Neural cell (in vitro differentiated cells): Measurements from ENCODE around the gene ACOD1. TPM values are rescaled to one million over a fixed set of nuclear protein-coding genes. Genes with fewer than 3 reads are reported as not detected.

Experiments used
- H2AFZ ChIP-seq: fragments of 200-600, 300-800 bp; sonication (generic), shearing (Covaris generic); 2 replicates; pipeline ENCODE4 v1.6.0; 2014; ENCODE audit warnings: low read depth, mild to moderate bottlenecking, antibody characterized with exemption, low read length, moderate library complexity
- H3F3A ChIP-seq: fragments of 200-600 bp; shearing (Covaris generic); 2 replicates; pipeline ENCODE4 v1.6.1; 2016; ENCODE audit warnings: mild to moderate bottlenecking, moderate library complexity, mixed read lengths, antibody characterized with exemption, low read length; ENCODE audit not compliant: insufficient read depth, poor library complexity, severe bottlenecking
- H3K27ac ChIP-seq: fragments of 200-600, 300-800 bp; sonication (generic), shearing (Covaris generic); 2 replicates; pipeline ENCODE4 v1.5.1; 2014; ENCODE audit warnings: mild to moderate bottlenecking, low read length, moderate library complexity
- H3K27me3 ChIP-seq: fragments of 300-800, 200-600 bp; sonication (generic), shearing (Covaris generic); 2 replicates; pipeline ENCODE4 v1.6.0; 2014; ENCODE audit warnings: mild to moderate bottlenecking, low read depth, low read length, moderate library complexity; ENCODE audit not compliant: insufficient read depth
- H3K36me3 ChIP-seq: fragments of 300-800, 200-600 bp; sonication (generic), shearing (Covaris generic); 2 replicates; pipeline ENCODE4 v1.5.1; 2014; ENCODE audit warnings: mild to moderate bottlenecking, antibody characterized with exemption, low read length, moderate library complexity; ENCODE audit not compliant: insufficient read depth
- H3K4me2 ChIP-seq: fragments of 300-800, 200-600 bp; sonication (generic), shearing (Covaris generic); 2 replicates; pipeline ENCODE4 v1.6.0; 2014; ENCODE audit warnings: mild to moderate bottlenecking, low read length
- H3K4me3 ChIP-seq: fragments of 300-800, 200-600 bp; sonication (generic), shearing (Covaris generic); 2 replicates; pipeline ENCODE4 v1.5.1; 2014; ENCODE audit warnings: mild to moderate bottlenecking, low read length, moderate library complexity
- H3K79me2 ChIP-seq: fragments of 200-600 bp; shearing (Covaris generic); replicated peaks from 2 replicates; pipeline ENCODE4 v1.6.0; 2014; ENCODE audit warnings: mild to moderate bottlenecking, low read length, moderate library complexity; ENCODE audit not compliant: insufficient read depth
- H3K9ac ChIP-seq: fragments of 300-800, 200-600 bp; sonication (generic), shearing (Covaris generic); 2 replicates; pipeline ENCODE4 v1.6.1; 2016; ENCODE audit warnings: mild to moderate bottlenecking, low read length, mixed read lengths
- H3K9me2 ChIP-seq: fragments of 200-600 bp; shearing (Covaris generic); 2 replicates; pipeline ENCODE4 v1.6.1; 2016; ENCODE audit warnings: mild to moderate bottlenecking, low read length, mixed read lengths; ENCODE audit not compliant: insufficient read depth
- H3K9me3 ChIP-seq: fragments of 200-600, 300-800 bp; sonication (generic), shearing (Covaris generic); 2 replicates; pipeline ENCODE4 v1.6.1; 2016; ENCODE audit warnings: mild to moderate bottlenecking, mixed run types, low read length, moderate library complexity, mixed read lengths
- H4K20me1 ChIP-seq: fragments of 200-600 bp; shearing (Covaris generic); 2 replicates; pipeline ENCODE4 v1.6.1; 2016; ENCODE audit warnings: mild to moderate bottlenecking, mixed run types; ENCODE audit not compliant: insufficient read depth
- EP300 ChIP-seq: fragments of 450-650 bp; conservative IDR thresholded peaks from 2 replicates; pipeline ENCODE4 v1.6.1; 2014; ENCODE audit warnings: antibody characterized with exemption, mild to moderate bottlenecking, moderate library complexity; ENCODE audit not compliant: poor library complexity, severe bottlenecking
- EZH2 ChIP-seq: fragments of 200-600, 300-800 bp; shearing (Covaris generic), sonication (generic); IDR thresholded peaks from 2 replicates; pipeline ENCODE4 v1.6.1; 2014; ENCODE audit warnings: antibody characterized with exemption, low read length, borderline replicate concordance, mild to moderate bottlenecking; ENCODE audit not compliant: insufficient read depth, poor library complexity, severe bottlenecking
- MXI1 ChIP-seq: fragments of 450-650 bp; conservative IDR thresholded peaks from 2 replicates; pipeline ENCODE4 v1.6.1; 2014; ENCODE audit warnings: antibody characterized with exemption, mild to moderate bottlenecking; ENCODE audit not compliant: poor library complexity, severe bottlenecking
- POLR2AphosphoS5 ChIP-seq: IDR thresholded peaks from 2 replicates; pipeline ENCODE4 v1.6.1; 2012
- RAD21 ChIP-seq: fragments of 450-650 bp; conservative IDR thresholded peaks from 2 replicates; pipeline ENCODE4 v1.6.1; 2014; ENCODE audit warnings: antibody characterized with exemption, mild to moderate bottlenecking, moderate library complexity
- SMC3 ChIP-seq: fragments of 450-650 bp; conservative IDR thresholded peaks from 2 replicates; pipeline ENCODE4 v1.6.1; 2014; ENCODE audit warnings: antibody characterized with exemption, mild to moderate bottlenecking, moderate library complexity; ENCODE audit not compliant: poor library complexity
- TAF1 ChIP-seq: IDR thresholded peaks from 2 replicates; pipeline ENCODE4 v1.6.1; 2012; ENCODE audit warnings: low read depth
- polyA plus RNA-seq: library from polyadenylated mRNA; depleted of rRNA; stranded (reverse); fragments of >200 nt; gene quantifications from 2 replicates; pipeline ENCODE4 v1.2.3, GENCODE V29; 2014
- TF ChIP-seq, protein P1 (sequence below): IDR thresholded peaks from 2 replicates; pipeline ENCODE4 v1.6.1; 2012; ENCODE audit warnings: borderline replicate concordance
- TF ChIP-seq, protein P2 (sequence below): fragments of 450-650 bp; IDR thresholded peaks from 2 replicates; pipeline ENCODE4 v1.5.1; 2014; ENCODE audit warnings: antibody characterized with exemption, mild to moderate bottlenecking, moderate library complexity; ENCODE audit not compliant: poor library complexity, severe bottlenecking

The ACOD1 gene
- polyA plus RNA-seq, 1 donor from 2014 or later: not detected

DNA sequence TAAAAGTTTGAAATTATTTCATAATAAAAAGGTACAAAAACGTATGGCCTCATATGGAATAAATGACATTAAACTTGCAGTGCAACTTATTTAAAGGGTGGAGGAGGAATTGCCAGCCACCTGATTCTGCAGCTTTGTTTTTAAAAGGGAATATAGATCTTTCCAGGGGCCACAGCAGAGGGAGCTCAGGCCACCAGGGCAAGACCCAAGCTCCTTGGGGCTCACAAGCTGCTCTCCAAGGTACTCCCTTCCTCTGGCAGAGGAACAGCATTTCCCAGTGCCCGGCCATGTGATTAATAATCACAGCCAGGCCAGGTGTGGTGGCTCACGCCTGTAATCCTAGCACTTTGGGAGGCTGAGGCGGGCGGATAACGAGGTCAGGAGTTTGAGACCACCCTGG is 6.2 kb downstream of the ACOD1 start:
- Histone ChIP-seq H3K4me3 (no peak overlapping the region), H3K27ac (no peak overlapping the region), H3F3A (no peaks in the 10 kb centered on the region), H3K9me3 (no peaks in the 10 kb centered on the region), H3K9me2 (no peaks in the 10 kb centered on the region), H3K27me3 (no peaks in the 10 kb centered on the region), H3K9ac (no peak overlapping the region), H2AFZ (no peak overlapping the region), H3K4me2 (no peak overlapping the region), H4K20me1 (no peaks in the 10 kb centered on the region), H3K36me3 (no peaks in the 10 kb centered on the region), H3K79me2 (no peaks in the 10 kb centered on the region)
- no peak for TF ChIP-seq MXI1
- TF ChIP-seq EZH2: no peak
- TF ChIP-seq RAD21: no peak
- no peak for TF ChIP-seq POLR2AphosphoS5
- TF ChIP-seq EP300: no peak

DNA sequence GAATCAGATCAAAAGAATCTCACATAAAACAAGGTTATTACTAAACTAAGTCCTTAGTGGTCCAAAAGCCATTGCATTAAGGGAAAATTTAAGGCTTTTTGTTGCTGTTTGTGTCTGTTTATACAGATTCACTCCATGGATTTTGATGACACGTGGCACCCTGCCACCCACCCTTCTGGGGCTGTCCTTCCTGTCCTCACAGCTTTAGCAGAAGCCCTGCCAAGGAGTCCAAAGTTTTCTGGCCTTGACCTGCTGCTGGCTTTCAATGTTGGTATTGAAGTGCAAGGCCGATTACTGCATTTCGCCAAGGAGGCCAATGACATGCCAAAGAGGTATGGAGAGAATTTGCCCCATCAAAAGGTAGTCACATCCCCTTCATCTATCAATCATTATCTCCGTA is 6.9 kb downstream of the ACOD1 start:
- Histone ChIP-seq H3K27ac (no peak overlapping the region), H3K36me3 (no peaks in the 10 kb centered on the region), H3K9ac (no peak overlapping the region), H3F3A (no peaks in the 10 kb centered on the region), H3K4me3 (no peak overlapping the region), H3K4me2 (no peak overlapping the region), H3K9me2 (no peaks in the 10 kb centered on the region), H2AFZ (no peak overlapping the region), H4K20me1 (no peaks in the 10 kb centered on the region), H3K27me3 (no peaks in the 10 kb centered on the region), H3K9me3 (peaks cover 5% of the 10 kb centered on the region), H3K79me2 (no peaks in the 10 kb centered on the region)
- no peak for TF ChIP-seq EP300
- no peak for TF ChIP-seq POLR2AphosphoS5
- TF ChIP-seq, protein P1, sequence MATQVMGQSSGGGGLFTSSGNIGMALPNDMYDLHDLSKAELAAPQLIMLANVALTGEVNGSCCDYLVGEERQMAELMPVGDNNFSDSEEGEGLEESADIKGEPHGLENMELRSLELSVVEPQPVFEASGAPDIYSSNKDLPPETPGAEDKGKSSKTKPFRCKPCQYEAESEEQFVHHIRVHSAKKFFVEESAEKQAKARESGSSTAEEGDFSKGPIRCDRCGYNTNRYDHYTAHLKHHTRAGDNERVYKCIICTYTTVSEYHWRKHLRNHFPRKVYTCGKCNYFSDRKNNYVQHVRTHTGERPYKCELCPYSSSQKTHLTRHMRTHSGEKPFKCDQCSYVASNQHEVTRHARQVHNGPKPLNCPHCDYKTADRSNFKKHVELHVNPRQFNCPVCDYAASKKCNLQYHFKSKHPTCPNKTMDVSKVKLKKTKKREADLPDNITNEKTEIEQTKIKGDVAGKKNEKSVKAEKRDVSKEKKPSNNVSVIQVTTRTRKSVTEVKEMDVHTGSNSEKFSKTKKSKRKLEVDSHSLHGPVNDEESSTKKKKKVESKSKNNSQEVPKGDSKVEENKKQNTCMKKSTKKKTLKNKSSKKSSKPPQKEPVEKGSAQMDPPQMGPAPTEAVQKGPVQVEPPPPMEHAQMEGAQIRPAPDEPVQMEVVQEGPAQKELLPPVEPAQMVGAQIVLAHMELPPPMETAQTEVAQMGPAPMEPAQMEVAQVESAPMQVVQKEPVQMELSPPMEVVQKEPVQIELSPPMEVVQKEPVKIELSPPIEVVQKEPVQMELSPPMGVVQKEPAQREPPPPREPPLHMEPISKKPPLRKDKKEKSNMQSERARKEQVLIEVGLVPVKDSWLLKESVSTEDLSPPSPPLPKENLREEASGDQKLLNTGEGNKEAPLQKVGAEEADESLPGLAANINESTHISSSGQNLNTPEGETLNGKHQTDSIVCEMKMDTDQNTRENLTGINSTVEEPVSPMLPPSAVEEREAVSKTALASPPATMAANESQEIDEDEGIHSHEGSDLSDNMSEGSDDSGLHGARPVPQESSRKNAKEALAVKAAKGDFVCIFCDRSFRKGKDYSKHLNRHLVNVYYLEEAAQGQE: no peak
- TF ChIP-seq SMC3: no peak
- no peak for TF ChIP-seq MXI1
- no peak for TF ChIP-seq RAD21
- TF ChIP-seq, protein P2, sequence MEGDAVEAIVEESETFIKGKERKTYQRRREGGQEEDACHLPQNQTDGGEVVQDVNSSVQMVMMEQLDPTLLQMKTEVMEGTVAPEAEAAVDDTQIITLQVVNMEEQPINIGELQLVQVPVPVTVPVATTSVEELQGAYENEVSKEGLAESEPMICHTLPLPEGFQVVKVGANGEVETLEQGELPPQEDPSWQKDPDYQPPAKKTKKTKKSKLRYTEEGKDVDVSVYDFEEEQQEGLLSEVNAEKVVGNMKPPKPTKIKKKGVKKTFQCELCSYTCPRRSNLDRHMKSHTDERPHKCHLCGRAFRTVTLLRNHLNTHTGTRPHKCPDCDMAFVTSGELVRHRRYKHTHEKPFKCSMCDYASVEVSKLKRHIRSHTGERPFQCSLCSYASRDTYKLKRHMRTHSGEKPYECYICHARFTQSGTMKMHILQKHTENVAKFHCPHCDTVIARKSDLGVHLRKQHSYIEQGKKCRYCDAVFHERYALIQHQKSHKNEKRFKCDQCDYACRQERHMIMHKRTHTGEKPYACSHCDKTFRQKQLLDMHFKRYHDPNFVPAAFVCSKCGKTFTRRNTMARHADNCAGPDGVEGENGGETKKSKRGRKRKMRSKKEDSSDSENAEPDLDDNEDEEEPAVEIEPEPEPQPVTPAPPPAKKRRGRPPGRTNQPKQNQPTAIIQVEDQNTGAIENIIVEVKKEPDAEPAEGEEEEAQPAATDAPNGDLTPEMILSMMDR: no peak
- no peak for TF ChIP-seq EZH2
- TF ChIP-seq TAF1: no peak

DNA sequence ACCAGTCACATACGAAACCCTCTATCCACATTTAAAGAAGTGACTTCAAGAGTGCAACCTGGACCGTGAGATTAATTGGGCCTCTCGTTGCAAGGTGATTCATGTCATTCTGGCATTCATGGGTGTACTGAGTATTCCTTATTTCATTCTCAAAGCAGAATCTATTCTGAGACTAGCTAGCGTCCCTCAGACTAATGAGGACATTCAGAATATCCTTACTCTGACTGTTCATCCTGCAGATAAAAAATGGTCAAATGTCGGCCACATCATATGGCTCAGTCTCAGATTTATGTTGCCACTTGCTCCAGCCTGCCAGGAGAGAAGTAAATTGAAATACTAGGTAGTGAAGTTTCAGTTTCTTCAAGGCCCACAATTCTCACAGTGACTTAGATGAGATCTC is 7.3 kb downstream of the ACOD1 start:
- no peaks in the 10 kb centered on the region for H3F3A ChIP-seq
- no peak overlapping the region for H3K4me3 ChIP-seq
- H4K20me1 ChIP-seq: no peaks in the 10 kb centered on the region
- no peak overlapping the region for H2AFZ ChIP-seq
- H3K9me3 ChIP-seq: peaks cover 5% of the 10 kb centered on the region
- no peaks in the 10 kb centered on the region for H3K27me3 ChIP-seq
- no peak overlapping the region for H3K4me2 ChIP-seq
- no peak for TF ChIP-seq SMC3
- TF ChIP-seq, protein P2: no peak
- no peak for TF ChIP-seq TAF1
- no peak for TF ChIP-seq MXI1
- no peak for TF ChIP-seq EP300
- TF ChIP-seq RAD21: no peak
- no peak for TF ChIP-seq POLR2AphosphoS5
- TF ChIP-seq EZH2: no peak
- TF ChIP-seq, protein P1: no peak
- no peaks in the 10 kb centered on the region for H3K9me2 ChIP-seq
- H3K36me3 ChIP-seq: no peaks in the 10 kb centered on the region
- H3K9ac ChIP-seq: no peak overlapping the region
- H3K79me2 ChIP-seq: no peaks in the 10 kb centered on the region
- H3K27ac ChIP-seq: no peak overlapping the region
